GDM1 (cell line): ENCODE measurements around the gene TMEM219.

Experiments used
- DNase-seq: peaks from one replicate; lab custom pipeline; 2025; lab: John Stamatoyannopoulos, UW

TMEM219 gene

GRCh38 chr16:29982560-29983419, 20.9 kb downstream of the TMEM219 start:
- DNase-seq: no peak

GRCh38 chr16:29983420-29984136, 21.7 kb downstream of the TMEM219 start:
- DNase-seq: no peak

- DNase-seq: no peak
Observed at GRCh38 chr16:29984137-29984763, 22.4 kb downstream of the TMEM219 start.

- DNase-seq: no peak
Observed at GRCh38 chr16:29984764-29985147, 22.9 kb downstream of the TMEM219 start.

- DNase-seq: no peak
Observed at GRCh38 chr16:29985271-29985811, 23.5 kb downstream of the TMEM219 start.

- no peak for DNase-seq
Observed at GRCh38 chr16:29986231-29986630, 24.4 kb downstream of the TMEM219 start.

GRCh38 chr16:29986931-29987330, 25.1 kb downstream of the TMEM219 start:
- no peak for DNase-seq

- DNase-seq: no peak
Observed at GRCh38 chr16:29987371-29988085, 25.6 kb downstream of the TMEM219 start.

- DNase-seq: no peak
Observed at GRCh38 chr16:29988346-29989075, 26.6 kb downstream of the TMEM219 start.

GRCh38 chr16:29989111-29989858, 27.4 kb downstream of the TMEM219 start:
- DNase-seq: no peak

GRCh38 chr16:29990034-29990433, 28.2 kb downstream of the TMEM219 start:
- no peak for DNase-seq

GRCh38 chr16:29990883-29991570, 29.1 kb downstream of the TMEM219 start:
- DNase-seq: no peak

GRCh38 chr16:29991571-29991904, 29.7 kb downstream of the TMEM219 start:
- no peak for DNase-seq

GRCh38 chr16:29992344-29992967, 30.6 kb downstream of the TMEM219 start:
- no peak for DNase-seq

- DNase-seq: no peak
Observed at GRCh38 chr16:29993191-29993902, 31.5 kb downstream of the TMEM219 start.

GRCh38 chr16:29993903-29994599, 32.2 kb downstream of the TMEM219 start:
- DNase-seq: no peak

- DNase-seq: no peak
Observed at GRCh38 chr16:29994600-29995323, 32.9 kb downstream of the TMEM219 start.
